ENCODE measurements around the gene PSENEN.

- no peak for TF ChIP-seq CTCF (conservative IDR thresholded peaks at IDR 0.05 in 1 of 2, IDR thresholded peaks at IDR 0.05 in 1 of 2; ENCODE audit: low read depth in 1 of 2, low read length in 2 of 2)
- TF ChIP-seq EZH2 (IDR thresholded peaks at IDR 0.05; ENCODE audit: low read length, missing control alignments) = no peak
Observed at GRCh38 chr19:35715981-35716800, 29.3 kb upstream of the PSENEN start.

Data from fibroblast of lung (primary cell).